HG03442 (cell line): ENCODE data around the gene EFCAB12.

ENCODE experiments used
- ATAC-seq: cut with Tn5 transposase; IDR thresholded peaks from one replicate; pipeline ENCODE4 v1.9.1; 2021; ENCODE audit warnings: mild to moderate bottlenecking, moderate library complexity; ENCODE audit not compliant: unreplicated experiment

Gene EFCAB12

GRCh38 chr3:129446926-129447325 is 18.5 kb upstream of the EFCAB12 start:
- ATAC-seq = no peak

- ATAC-seq = no peak
Observed at GRCh38 chr3:129445471-129445870, 17.0 kb upstream of the EFCAB12 start.

GRCh38 chr3:129442947-129443346 is 14.5 kb upstream of the EFCAB12 start:
- ATAC-seq = no peak

- ATAC-seq = no peak
Observed at GRCh38 chr3:129442486-129442885, 14.1 kb upstream of the EFCAB12 start.

GRCh38 chr3:129441782-129442181 is 13.3 kb upstream of the EFCAB12 start:
- no peak for ATAC-seq

GRCh38 chr3:129441215-129441614 is 12.8 kb upstream of the EFCAB12 start:
- ATAC-seq = no peak

- ATAC-seq = no peak
Observed at GRCh38 chr3:129440618-129441190, 12.3 kb upstream of the EFCAB12 start.

- peak; percentile 85 for ATAC-seq
Observed at GRCh38 chr3:129439817-129440617, 11.6 kb upstream of the EFCAB12 start, which contains the start of the genes IFT122 and MBD4. Gene IFT122, plus strand, starts transcription at chr3:129440224. Its CDS starts 107 bp downstream, at chr3:129440331. Gene MBD4, minus strand, starts transcription at chr3:129439948. Its CDS starts 115 bp downstream, at chr3:129439833.

GRCh38 chr3:129439226-129439816 is 10.9 kb upstream of the EFCAB12 start:
- peak; percentile 7 for ATAC-seq

DNA sequence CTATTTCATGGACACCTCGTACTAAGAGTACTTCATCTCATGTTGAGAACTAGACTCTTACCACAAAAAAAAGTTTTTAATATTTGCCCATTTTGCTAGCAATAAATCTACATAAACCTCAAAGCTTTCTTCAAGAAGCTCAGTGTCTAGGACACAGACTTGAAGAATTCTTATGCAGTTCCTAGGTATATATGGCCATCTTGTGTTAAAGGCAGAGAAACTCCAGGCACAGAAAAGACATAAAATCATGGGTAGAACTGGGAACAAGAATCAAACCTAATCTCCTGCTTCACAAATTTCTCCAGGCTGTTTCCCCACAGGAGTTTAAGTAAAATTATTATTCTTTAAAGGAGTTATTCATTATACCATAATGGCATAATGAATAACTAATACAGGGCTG is 6.9 kb upstream of the EFCAB12 start:
- ATAC-seq = no peak

GRCh38 chr3:129434140-129434539 is 5.7 kb upstream of the EFCAB12 start:
- no peak for ATAC-seq

GRCh38 chr3:129433565-129433964 is 5.1 kb upstream of the EFCAB12 start:
- no peak for ATAC-seq

GRCh38 chr3:129432671-129433070 is 4.2 kb upstream of the EFCAB12 start:
- no peak for ATAC-seq

DNA sequence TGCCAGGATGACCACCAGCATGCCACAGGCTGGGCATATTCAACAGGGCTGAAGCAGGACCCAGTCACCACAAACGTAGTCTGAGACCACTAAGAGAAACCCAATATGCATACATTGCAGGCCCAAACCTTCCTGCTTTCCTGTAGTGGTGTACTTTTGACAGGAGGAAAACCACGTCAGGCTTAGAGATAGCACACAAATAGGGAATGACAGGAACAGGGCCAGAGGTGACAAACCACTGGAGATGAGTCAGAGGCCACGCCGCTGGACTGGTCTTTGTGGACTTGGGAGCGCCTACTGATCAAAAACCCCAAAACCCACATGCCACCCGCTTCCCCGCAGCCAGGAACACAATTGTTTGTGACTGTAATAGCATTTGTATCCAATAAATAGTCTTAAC is 3.6 kb upstream of the EFCAB12 start:
- ATAC-seq = no peak

DNA sequence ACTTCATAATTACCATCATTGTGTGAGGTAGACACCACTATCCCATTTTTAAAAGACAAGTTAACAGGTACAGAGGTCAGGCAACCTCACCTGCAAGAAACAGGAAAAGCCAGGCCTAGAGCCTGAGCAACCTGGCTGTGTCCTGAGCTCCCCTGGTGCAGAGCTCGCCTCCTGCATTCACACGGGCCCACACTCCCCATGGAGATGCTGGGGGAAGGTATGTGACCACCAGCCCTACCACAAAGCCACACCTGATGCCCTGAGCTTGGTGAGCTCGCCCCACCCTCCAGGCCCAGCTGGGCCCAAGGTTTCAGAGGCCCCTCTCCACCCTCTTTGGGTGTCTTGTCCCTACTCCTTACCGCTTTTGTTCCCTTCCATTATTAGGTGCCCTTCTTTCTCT is 1.2 kb upstream of the EFCAB12 start:
- ATAC-seq = no peak

DNA sequence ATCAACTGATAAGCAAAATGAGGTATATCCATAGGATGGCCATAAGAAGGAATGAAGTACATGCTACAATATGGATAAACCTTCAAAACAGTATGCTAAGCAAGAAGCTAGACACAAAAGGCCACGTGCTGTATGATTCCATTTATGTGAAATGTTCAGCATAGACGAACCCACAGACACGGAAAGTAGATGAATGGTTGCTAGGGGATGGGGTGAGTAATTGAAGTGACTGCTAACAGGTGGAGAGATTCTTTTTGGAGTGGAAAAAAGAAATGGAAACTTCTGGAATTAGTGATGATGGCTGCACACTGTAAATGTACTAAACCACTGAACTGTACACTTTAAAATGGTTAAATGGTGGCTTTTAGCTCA is 630 bp upstream of the EFCAB12 start:
- ATAC-seq = no peak

GRCh38 chr3:129428007-129428375 is 445 bp downstream of the EFCAB12 start:
- ATAC-seq = no peak

DNA sequence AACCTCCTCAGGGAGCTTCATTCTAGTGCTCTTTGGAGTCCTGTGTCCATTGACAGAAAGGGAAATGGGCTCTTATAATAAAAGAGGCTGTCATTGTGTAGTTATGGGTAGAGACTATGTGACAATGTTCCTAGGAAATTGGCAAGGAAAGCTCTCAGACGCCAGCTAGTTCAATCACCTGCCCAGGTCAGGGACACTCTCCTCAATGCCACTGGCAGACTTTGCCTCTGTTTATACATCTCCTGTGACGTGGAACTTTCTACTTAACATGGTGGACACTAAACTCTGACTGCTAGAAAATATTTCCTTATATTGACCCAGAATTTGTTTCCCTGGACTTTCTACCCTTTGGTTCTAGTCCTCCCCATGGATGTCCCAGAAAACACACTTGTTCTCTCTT is 2.8 kb downstream of the EFCAB12 start:
- no peak for ATAC-seq

DNA sequence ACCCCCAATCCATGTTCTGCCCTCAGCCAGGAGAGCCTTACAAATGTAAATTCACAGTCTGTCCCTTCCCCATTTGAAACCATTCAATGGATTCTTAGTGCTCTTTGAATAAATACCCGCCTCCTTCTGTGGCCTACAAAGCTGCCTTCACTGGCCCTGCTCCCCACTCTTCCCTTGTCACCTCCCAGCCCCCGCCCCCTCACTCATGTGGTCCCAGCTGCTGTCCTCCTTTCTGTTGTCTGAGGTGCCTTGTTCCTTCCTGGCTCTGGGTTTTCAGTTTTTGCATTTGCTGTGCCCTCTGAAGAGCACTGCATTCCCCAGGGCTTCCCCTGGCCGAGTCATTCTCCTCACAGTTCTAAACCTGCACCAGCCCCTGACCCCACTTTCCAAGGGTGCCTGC is 3.2 kb downstream of the EFCAB12 start:
- ATAC-seq = no peak

GRCh38 chr3:129424185-129424841 is 4.1 kb downstream of the EFCAB12 start:
- ATAC-seq = peak; percentile 58

DNA sequence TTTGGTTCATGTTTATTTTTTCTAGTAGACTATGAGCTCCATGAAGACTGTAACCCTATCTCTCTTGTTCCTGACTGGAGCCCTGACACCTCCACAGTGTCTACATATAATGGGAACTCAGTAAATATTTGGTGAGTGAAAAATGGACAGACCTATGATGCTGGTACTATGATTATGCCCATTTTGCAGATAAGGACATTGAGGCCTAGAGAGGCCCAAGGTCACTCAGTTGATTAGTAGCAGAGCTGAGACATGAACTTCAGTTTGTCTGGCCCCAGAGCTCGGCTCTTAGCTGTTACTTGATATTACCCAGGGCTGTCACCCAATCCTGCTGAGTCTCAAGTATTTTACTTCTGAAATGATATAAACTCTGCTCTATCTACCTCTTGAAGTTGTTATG is 5.5 kb downstream of the EFCAB12 start:
- no peak for ATAC-seq
